Mammary epithelial cell (primary cell): ENCODE results near the gene PTK7.

ENCODE experiments used
- CTCF ChIP-seq, 2 donors: IDR thresholded peaks in 1 of 2; conservative IDR thresholded peaks in 1 of 2; 2 replicates each; pipeline ENCODE4 v1.5.1; 2011 to 2012; ENCODE audit warnings: inconsistent platforms in 2 of 2, low read length in 2 of 2, mild to moderate bottlenecking in 2 of 2, control low read depth in 1 of 2, low read depth in 1 of 2; ENCODE audit not compliant: insufficient read depth in 1 of 2; ENCODE audit errors: extremely low read depth in 1 of 2
- EZH2 ChIP-seq: IDR thresholded peaks from 2 replicates; pipeline ENCODE4 v1.6.1; 2012; ENCODE audit warnings: low read length, inconsistent platforms, borderline replicate concordance

GRCh38 chr6:43040542-43041257, 35.4 kb upstream of the PTK7 start:
- TF ChIP-seq CTCF (conservative IDR thresholded peaks at IDR 0.05 in 1 of 2, IDR thresholded peaks at IDR 0.05 in 1 of 2; ENCODE audit: extremely low read depth in 1 of 2, insufficient read depth in 1 of 2, low read depth in 1 of 2, low read length in 2 of 2), result no peak
- TF ChIP-seq EZH2, result no peak
